ENCODE results near the gene WNT3.
"Not testable (repeated sequence)": the region's sequence is repeated elsewhere in the genome, so short reads cannot be mapped to it uniquely, and the experiment has no call there.

The WNT3 gene

GRCh38 chr17:46764000-46764708 lies 54.3 kb downstream of the WNT3 start:
- no peak for DNase-seq

GRCh38 chr17:46763416-46763815 lies 55.1 kb downstream of the WNT3 start:
- no peak for DNase-seq

DNA sequence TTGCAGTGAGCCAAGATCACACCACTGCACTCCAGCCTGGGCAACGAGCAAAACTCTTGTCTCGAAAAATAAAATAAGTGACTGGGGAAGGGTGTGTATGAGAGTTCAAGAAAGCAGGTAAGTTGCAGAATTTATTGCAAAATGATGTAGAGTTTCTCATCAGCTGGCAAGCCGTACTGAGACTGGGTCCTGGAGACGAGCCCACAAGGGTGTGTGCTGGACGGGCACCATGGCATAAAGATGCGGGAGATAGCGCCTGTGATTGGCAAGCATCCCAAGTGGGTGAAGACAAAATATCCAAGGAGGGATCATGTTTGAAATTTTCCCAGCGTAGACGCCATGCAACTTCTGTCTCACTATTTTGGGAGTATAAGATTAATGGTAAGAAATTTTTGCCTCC lies 59.4 kb downstream of the WNT3 start:
- DNase-seq: no peak

GRCh38 chr17:46758614-46759013 lies 59.9 kb downstream of the WNT3 start:
- DNase-seq: no peak

GRCh38 chr17:46757588-46757987 lies 60.9 kb downstream of the WNT3 start:
- not testable (repeated sequence) for DNase-seq

DNA sequence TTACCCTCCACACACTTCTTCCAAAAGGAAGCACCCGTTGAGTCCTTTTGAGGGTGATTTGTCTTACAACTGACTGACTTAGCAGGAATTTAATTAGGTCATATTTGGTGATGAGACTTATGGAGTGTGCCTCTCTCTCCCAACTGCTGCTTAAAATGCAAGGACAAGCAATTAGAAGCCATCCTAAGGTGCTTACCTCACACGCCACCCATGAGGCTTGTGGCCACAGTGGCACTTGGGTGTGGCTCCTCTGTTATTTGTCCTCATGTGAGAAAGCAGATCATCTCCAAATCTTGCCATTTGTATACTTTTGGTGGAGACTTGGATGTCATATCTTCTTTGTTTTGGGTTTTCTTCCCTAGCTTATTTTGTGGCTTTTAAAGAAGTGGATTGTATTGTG lies 61.6 kb downstream of the WNT3 start:
- no peak for DNase-seq

- DNase-seq: no peak
These were observed 62.3 kb downstream of the WNT3 start for GRCh38 chr17:46756081-46756735.

DNA sequence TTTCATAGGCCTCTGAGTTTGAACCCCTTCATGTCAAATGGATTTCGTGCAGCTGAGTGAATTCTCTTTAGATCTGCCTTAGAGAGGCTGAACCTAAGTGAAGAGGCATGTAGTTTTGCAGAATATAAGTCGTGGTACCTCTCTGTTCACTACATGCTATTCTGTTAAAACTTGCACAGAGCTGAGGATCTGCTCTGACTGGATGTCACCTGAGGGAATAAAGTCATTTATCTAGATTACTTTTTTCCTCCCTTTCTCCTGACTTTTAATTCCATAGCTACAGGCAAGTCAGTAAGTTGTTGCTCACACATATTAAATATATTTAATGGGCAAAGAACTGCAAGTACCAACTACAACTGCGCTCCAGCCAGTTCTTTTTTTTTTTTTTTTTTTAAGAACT lies 64.7 kb downstream of the WNT3 start:
- no peak for DNase-seq

DNA sequence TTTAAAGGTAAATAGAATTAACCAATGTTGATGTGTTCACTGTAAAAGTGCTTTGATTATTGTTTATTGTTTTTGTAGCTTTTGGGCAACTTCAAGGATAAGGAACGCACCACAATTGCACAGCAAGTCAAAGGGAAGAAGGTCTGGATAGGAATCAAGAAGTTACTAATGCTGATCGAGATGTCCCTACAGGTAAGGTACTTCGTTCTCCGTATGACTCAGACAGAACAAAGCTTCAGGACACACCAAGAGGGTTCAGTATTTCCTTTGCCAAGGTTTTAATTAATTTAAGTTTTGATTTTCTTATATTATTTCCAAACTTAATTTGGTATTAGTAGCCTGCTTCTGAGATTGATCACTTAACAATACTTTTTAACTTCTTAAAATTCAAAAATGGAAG lies 67.1 kb downstream of the WNT3 start:
- no peak for DNase-seq

- no peak for DNase-seq
These were observed 73.1 kb downstream of the WNT3 start for GRCh38 chr17:46745376-46745775.

GRCh38 chr17:46744441-46744840 lies 74.1 kb downstream of the WNT3 start:
- DNase-seq: no peak

DNA sequence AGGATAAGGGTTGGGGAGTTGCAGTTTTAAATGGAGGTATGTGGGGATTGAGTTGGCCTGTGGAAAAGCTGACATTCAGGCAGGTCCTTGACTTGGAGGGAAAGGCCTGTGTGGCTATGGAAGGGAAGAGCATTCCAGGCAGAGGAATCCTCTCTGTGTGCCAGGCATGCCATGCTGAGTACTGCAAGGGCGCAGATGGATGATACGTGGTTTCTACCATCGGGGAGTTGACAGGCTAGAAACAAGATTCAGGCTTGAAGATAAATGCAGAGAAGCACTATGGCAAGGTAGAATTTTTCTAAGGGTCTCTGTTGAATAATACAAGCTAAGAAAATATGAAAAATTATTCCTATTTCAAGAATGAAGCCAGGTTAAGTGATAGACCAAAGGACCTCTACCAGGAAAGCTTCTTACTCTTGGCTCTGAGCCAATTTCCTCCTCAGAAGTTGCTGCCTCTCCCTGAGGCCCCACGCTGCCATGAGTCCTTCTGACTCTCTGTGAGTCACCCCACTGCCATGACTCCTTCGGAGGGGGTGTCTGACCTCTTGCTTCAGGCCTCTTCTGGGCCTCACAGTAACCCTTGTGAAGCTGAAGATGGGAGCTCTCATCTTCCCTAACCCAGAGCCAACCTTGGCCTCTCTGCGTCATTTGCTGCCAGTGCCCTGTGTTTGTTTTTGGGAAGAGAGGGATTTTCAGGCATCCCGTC lies 75.8 kb downstream of the WNT3 start:
- DNase-seq: no peak

GRCh38 chr17:46741122-46741730 lies 77.3 kb downstream of the WNT3 start:
- DNase-seq: no peak

DNA sequence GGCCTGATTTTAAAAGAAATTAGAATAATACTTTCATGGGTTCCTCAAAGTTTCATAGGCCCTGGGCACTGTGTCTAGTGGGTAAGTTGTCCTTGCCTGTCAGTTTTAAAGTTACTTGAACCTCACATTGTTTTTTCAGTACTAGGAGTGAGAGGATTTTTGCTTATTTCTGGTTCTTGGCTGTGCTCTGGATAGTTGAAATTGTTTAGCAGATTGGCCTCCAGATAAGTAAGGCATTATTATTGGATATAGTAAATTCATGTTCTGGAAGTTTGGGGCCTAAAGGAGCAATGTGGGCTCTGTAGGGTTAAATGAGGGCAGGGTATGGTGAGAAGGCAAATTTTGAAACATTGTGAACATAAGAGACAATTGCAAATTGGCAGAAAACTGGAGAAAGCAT lies 78.5 kb downstream of the WNT3 start:
- no peak for DNase-seq

DNA sequence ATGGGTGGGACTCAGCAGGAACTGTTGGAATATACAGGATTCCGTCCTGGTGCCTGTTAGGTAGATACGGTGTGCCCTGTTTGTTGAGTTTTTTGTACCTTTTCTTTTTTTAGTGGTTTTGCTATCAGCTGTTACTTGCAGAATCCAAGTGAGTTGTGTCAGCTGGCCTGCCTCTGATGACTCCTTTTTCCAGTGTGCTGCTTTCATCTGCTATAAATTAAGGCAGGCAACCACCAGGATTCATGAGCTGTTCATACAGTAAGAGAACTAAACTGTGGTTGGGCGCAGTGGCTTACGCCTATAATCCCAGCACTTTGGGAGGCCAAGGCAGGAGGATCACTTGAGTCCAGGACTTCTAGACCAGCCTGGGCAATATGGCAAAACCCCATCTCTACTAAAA lies 79.9 kb downstream of the WNT3 start:
- no peak for DNase-seq

DNA sequence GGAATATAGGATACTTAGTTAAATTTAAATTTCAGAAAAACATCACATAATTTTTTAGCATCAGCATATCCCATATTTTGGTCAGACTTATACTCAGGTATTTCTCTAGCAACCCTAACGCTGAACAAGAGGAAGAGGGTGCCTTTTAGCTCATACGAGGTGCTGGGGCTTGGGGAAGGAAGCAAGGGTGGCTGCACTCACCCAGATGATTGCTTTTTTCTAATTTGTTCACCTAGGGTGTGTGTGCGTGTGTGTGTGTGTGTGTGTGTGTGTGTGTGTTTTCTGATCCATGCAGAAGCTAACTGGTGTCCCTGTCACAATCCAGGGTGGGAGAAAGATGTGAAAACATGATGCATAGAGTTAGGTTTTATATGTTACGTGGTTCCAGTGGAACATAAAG lies 81.2 kb downstream of the WNT3 start:
- DNase-seq: no peak

DNA sequence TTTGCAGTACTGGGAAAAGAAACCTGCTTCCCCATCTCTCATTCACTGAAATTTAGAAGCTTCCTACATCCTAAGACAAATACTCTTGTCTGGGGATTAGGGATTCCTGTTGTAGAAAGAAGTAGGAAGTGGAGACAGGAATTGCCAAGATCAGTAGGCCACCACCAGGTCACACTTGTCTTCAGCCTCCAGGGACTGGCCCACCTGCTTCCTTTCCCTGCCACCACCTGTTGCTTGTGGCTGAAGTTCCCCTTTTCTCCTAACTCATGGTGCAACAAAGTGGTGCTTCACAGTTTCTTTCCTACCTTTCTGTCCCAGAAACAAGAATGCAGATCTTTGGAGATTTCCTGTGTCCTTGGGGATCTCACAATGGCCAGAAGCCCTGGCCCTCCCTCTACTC lies 82.4 kb downstream of the WNT3 start:
- no peak for DNase-seq

GRCh38 chr17:46733837-46734475 lies 84.5 kb downstream of the WNT3 start:
- DNase-seq: no peak

GRCh38 chr17:46732754-46733398 lies 85.6 kb downstream of the WNT3 start:
- DNase-seq: peak; percentile 40

- peak; percentile 40 for DNase-seq
These were observed 86.3 kb downstream of the WNT3 start for GRCh38 chr17:46732160-46732559.

DNA sequence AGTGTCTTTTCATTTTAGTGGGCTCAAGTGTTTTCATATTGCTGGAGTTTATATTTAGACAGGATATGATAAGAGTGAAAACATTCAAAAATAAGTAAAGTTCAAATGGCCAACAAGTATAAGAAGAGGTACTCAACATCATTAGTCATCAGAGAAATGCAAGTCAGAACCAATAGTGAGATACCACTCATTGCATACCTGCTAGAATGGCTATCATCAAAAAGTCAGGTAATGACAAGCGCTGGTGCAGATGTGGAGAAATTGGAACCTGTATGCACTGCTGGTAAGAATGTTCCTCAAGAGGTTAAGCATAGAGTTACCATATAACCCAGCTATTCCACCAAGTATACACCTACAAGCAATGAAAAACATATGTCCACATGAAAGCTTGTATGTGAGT lies 87.8 kb downstream of the WNT3 start:
- DNase-seq: no peak

DNA sequence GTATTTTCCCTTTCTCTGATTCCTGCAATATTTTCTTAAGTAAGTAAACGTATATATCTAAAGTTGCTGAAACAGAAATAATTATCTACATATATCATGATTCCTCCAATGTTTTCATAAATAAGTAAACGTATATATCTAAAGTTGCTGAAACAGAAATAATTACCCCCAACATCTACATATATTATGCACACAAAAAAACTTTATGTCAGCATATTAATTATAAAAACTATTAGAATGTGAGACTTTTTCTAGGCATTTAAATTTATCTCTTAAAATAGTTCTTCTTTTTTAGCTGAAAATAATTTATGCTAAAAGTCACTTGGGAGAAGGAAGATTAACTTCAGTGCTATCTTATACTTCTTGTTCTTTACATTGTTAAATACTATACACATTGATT lies 88.5 kb downstream of the WNT3 start:
- DNase-seq: no peak

All from NCI-H2227 treated with DMSO at 0.1 percent for 48 hours (cell line).